CD1c-positive myeloid dendritic cell (primary cell): ENCODE results near the gene HTRA3.

Source experiments
- DNase-seq: peaks from one replicate; pipeline ENCODE4 v3.0.0-alpha.2; 2016; ENCODE audit errors: extremely low spot score

The HTRA3 gene

DNA sequence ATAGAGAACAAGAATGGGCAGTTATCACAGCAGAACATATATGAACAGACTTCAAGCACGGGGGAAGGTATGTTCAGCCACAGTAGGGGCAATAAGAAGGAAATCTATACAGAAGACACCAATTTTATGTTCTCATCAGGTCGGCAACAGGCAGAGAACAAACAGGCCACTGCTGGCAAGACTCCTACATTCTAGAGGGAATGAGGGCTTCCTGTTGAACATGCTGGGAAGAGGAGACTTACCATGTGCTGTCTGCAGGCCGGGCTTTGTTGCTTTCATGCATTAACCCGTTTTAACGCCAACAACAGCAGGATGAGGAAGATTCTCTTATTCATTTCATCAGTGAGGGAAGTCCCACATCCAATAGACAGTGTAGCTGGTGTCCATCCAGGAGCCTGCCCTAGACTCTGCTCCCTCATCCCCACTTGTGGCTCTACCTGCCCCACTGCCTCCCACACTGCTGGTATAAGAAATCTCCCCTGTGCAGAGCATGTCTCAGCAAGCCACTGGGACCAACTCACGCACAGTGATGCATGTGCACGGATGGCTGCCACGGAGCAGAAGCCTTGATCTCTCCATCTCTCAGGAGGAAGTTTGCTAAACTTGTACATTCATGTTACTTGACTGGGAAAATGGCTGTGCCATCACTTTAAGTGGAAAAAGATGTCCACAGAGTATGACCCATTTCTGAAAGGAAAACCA is 86.5 kb downstream of the HTRA3 start:
- no peak for DNase-seq
